ENCODE data around the gene BMP7.
"Not testable (repeated sequence)": the region's sequence is repeated elsewhere in the genome, so short reads cannot be mapped to it uniquely, and the experiment has no call there.

BMP7 gene

GRCh38 chr20:57167971-57168701 is 98.3 kb downstream of the BMP7 start:
- DNase-seq (ENCODE audit: low read depth in 3 of 3), result no peak

GRCh38 chr20:57167292-57167655 is 99.2 kb downstream of the BMP7 start:
- no peak for DNase-seq (ENCODE audit: low read depth in 3 of 3)

GRCh38 chr20:57166568-57167291 is 99.7 kb downstream of the BMP7 start:
- no peak for DNase-seq (ENCODE audit: low read depth in 3 of 3)

GRCh38 chr20:57165427-57166004 is 100.9 kb downstream of the BMP7 start:
- no peak for DNase-seq (ENCODE audit: low read depth in 3 of 3)

GRCh38 chr20:57164872-57165271 is 101.6 kb downstream of the BMP7 start:
- no peak for DNase-seq (ENCODE audit: low read depth in 3 of 3)

GRCh38 chr20:57163041-57163440 is 103.4 kb downstream of the BMP7 start:
- DNase-seq (ENCODE audit: low read depth in 3 of 3), result no peak

- DNase-seq (ENCODE audit: low read depth in 3 of 3), result no peak
These were observed 104.1 kb downstream of the BMP7 start for GRCh38 chr20:57162362-57162652.

- DNase-seq (ENCODE audit: low read depth in 3 of 3), result no peak
These were observed 104.7 kb downstream of the BMP7 start for GRCh38 chr20:57161478-57162361.

- DNase-seq (ENCODE audit: low read depth in 3 of 3), result no peak
These were observed 105.5 kb downstream of the BMP7 start for GRCh38 chr20:57160985-57161384.

GRCh38 chr20:57159945-57160610 is 106.4 kb downstream of the BMP7 start:
- DNase-seq (ENCODE audit: low read depth in 3 of 3), result no peak

GRCh38 chr20:57159193-57159851 is 107.1 kb downstream of the BMP7 start:
- DNase-seq (ENCODE audit: low read depth in 3 of 3), result no peak

- no peak for DNase-seq (ENCODE audit: low read depth in 3 of 3)
These were observed 108.0 kb downstream of the BMP7 start for GRCh38 chr20:57158474-57158873.

- DNase-seq (ENCODE audit: low read depth in 3 of 3), result not testable (repeated sequence)
These were observed 108.7 kb downstream of the BMP7 start for GRCh38 chr20:57157787-57158186.

- no peak for DNase-seq (ENCODE audit: low read depth in 3 of 3)
These were observed 109.2 kb downstream of the BMP7 start for GRCh38 chr20:57157106-57157691.

GRCh38 chr20:57156011-57156729 is 110.3 kb downstream of the BMP7 start:
- no peak for DNase-seq (ENCODE audit: low read depth in 3 of 3)

GRCh38 chr20:57155415-57155814 is 111.0 kb downstream of the BMP7 start:
- DNase-seq (ENCODE audit: low read depth in 3 of 3), result no peak

GRCh38 chr20:57153238-57153905 is 113.1 kb downstream of the BMP7 start:
- DNase-seq (ENCODE audit: low read depth in 3 of 3), result no peak

GRCh38 chr20:57152557-57152956 is 113.9 kb downstream of the BMP7 start:
- DNase-seq (ENCODE audit: low read depth in 3 of 3), result no peak

- no peak for DNase-seq (ENCODE audit: low read depth in 3 of 3)
These were observed 115.9 kb downstream of the BMP7 start for GRCh38 chr20:57150559-57150958.

GRCh38 chr20:57148263-57148662 is 118.2 kb downstream of the BMP7 start:
- DNase-seq (ENCODE audit: low read depth in 3 of 3), result no peak

Data from stimulated activated CD4-positive, alpha-beta T cell treated with anti-CD3 and anti-CD28 coated beads, TNF-alpha, amount 100 ng/mL, for 48 hours (primary cell).